Transverse colon (tissue), 4 donors: ENCODE results near the gene HECTD1.
"Not testable (repeated sequence)": the region's sequence is repeated elsewhere in the genome, so short reads cannot be mapped to it uniquely, and the experiment has no call there.

Source experiments
- POLR2A ChIP-seq: fragments of 450-650 bp; IDR thresholded peaks from one replicate; pipeline ENCODE4 v1.6.1; 2016; ENCODE audit warnings: antibody characterized with exemption, mild to moderate bottlenecking, moderate library complexity
- POLR2AphosphoS5 ChIP-seq, 3 donors: sonication (generic); formaldehyde crosslinking; IDR thresholded peaks; one replicate each; pipeline ENCODE4 v1.6.1; 2016; ENCODE audit warnings: antibody characterized with exemption in 3 of 3
- TF ChIP-seq, protein P1 (sequence below), 5 experiments: fragments of 200-600 bp in 3 of 5; fragments of 450-650 bp in 2 of 5; sonication (generic) in 3 of 5; IDR thresholded peaks; 1 replicate in 2 of 5; 2 replicates in 3 of 5; pipeline ENCODE4 v1.5.1; 2016 to 2017; ENCODE audit warnings: antibody characterized with exemption in 5 of 5, inconsistent platforms in 3 of 5, mild to moderate bottlenecking in 2 of 5, moderate library complexity in 1 of 5

DNA sequence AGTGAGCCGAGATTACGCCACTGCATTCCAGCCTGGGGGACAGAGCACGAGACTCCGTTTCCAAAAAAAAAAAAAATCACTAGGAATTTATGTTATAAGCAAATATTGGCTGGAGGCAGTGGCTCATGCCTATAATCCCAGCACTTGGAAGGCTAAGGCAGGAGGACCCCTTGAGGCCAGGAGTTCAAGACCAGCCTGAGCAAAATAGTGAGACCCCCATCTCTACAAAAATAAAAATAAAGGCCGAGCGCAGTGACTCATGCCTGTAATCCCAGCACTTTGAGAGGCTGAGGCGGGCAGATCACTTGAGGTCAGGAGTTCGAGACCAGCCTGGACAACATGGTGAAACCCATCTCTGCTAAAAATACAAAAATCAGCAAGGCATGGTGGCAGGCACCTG lies 144.7 kb downstream of the HECTD1 start:
- TF ChIP-seq, protein P1, sequence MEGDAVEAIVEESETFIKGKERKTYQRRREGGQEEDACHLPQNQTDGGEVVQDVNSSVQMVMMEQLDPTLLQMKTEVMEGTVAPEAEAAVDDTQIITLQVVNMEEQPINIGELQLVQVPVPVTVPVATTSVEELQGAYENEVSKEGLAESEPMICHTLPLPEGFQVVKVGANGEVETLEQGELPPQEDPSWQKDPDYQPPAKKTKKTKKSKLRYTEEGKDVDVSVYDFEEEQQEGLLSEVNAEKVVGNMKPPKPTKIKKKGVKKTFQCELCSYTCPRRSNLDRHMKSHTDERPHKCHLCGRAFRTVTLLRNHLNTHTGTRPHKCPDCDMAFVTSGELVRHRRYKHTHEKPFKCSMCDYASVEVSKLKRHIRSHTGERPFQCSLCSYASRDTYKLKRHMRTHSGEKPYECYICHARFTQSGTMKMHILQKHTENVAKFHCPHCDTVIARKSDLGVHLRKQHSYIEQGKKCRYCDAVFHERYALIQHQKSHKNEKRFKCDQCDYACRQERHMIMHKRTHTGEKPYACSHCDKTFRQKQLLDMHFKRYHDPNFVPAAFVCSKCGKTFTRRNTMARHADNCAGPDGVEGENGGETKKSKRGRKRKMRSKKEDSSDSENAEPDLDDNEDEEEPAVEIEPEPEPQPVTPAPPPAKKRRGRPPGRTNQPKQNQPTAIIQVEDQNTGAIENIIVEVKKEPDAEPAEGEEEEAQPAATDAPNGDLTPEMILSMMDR (IDR thresholded peaks at IDR 0.05) = not testable (repeated sequence)
- not testable (repeated sequence) for TF ChIP-seq POLR2AphosphoS5 (IDR thresholded peaks at IDR 0.05); POLR2A
